ENCODE results near the gene KAT2A.

DNA sequence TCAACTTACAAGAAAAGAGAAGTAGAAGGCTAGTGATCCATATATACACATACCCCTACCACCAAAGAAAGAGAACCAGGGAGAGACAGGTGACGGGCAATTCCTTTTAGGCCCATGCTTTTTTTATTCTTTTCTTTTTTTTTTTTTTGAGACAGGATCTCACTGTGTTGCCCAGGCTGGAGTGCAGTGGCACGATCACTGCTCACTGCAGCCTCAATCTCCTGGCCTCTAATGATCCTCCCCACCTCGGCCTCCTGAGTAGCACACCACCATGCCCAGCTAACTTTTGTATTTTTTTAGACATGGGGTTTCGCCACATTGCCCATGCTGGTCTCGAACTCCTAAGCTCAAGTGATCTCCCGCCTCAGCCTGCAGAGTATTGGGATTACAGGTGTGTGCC, 6.2 kb upstream of the KAT2A start:
- no peak for TF ChIP-seq ZNF23 (tag by site-specific recombination; IDR thresholded peaks at IDR 0.05; ENCODE audit: borderline replicate concordance)
- TF ChIP-seq, protein P1, sequence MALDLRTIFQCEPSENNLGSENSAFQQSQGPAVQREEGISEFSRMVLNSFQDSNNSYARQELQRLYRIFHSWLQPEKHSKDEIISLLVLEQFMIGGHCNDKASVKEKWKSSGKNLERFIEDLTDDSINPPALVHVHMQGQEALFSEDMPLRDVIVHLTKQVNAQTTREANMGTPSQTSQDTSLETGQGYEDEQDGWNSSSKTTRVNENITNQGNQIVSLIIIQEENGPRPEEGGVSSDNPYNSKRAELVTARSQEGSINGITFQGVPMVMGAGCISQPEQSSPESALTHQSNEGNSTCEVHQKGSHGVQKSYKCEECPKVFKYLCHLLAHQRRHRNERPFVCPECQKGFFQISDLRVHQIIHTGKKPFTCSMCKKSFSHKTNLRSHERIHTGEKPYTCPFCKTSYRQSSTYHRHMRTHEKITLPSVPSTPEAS (tag by site-specific recombination; IDR thresholded peaks at IDR 0.05), result no peak
- TF ChIP-seq, protein P2, sequence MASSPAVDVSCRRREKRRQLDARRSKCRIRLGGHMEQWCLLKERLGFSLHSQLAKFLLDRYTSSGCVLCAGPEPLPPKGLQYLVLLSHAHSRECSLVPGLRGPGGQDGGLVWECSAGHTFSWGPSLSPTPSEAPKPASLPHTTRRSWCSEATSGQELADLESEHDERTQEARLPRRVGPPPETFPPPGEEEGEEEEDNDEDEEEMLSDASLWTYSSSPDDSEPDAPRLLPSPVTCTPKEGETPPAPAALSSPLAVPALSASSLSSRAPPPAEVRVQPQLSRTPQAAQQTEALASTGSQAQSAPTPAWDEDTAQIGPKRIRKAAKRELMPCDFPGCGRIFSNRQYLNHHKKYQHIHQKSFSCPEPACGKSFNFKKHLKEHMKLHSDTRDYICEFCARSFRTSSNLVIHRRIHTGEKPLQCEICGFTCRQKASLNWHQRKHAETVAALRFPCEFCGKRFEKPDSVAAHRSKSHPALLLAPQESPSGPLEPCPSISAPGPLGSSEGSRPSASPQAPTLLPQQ (tag by site-specific recombination; IDR thresholded peaks at IDR 0.05), result no peak
